HG02970 (cell line): Measurements from ENCODE around the gene YPEL4.
A peak's percentile ranks its signal among the peaks of the same experiment; 100 is the strongest.

Experiments used
- ATAC-seq: cut with Tn5 transposase; IDR thresholded peaks from one replicate; pipeline ENCODE4 v1.9.1; 2021; ENCODE audit warnings: mild to moderate bottlenecking, moderate library complexity, moderate number of reproducible peaks; ENCODE audit not compliant: unreplicated experiment, low FRiP score

Gene YPEL4

GRCh38 chr11:57651408-57651807 is 1.7 kb upstream of the YPEL4 start:
- no peak for ATAC-seq

DNA sequence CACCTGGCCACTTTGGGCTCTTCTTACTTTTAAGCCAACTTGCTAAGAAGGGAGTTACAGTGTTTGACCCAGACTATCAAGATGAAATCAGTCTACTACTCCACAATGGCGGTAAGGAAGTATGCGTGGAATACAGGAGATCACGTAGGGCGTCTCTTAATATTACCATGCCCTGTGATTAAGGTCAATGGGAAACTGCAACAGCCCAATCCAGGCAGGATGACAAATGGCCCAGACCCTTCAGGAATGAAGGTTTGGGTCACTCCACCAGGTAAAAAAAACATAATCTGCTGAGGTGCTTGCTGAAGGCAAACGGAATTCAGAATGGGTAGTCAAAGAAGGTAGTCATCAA is 1.0 kb upstream of the YPEL4 start:
- no peak for ATAC-seq

DNA sequence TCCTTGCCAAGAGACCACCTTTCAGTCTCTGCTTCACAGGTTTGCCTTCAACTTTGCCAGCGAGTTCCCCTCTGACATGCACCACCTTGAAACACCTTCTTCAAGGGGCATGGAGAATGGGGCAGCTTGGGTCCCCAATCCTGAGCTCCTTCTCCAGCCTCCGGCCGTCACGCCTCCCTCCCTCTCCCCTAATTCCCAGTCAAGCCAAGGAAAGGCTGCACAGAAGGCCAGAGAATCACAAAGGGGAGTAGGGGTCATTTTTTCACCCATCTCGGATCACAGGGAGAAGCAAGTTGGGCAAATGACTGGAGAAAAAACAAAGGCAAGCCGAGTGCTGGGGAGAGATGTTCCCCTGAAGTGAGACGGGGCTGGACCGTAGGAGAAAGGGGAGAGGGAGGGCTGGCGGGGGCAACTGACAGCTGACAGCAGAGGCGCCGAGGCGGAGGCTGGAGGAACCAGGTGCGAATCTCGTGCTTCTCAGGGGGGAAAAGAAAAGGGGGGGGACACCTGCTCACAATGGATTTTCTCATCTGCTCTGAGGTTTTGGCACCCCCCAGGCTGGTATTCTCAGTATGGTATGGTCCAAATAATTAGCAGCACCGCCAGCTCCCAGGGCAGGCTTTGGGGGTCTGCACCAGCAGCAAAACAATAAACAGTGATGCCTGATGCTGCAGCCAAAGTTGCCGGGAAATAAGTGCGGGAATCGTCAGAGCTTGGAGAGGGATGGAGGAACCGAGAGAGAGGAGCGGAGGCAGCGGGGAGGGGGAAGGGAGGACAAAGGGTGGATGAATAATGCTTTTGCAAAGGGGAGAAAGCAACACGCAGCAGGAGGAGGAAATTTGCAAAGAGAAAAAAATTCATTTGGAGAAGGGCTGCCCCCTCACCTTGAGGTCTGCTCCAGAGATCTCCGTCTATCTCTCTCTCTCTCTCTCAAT is 644 bp downstream of the YPEL4 start:
- no peak for ATAC-seq

GRCh38 chr11:57647960-57648800 is 1.5 kb downstream of the YPEL4 start:
- no peak for ATAC-seq

- no peak for ATAC-seq
Measured at GRCh38 chr11:57647372-57647771, 2.3 kb downstream of the YPEL4 start.

DNA sequence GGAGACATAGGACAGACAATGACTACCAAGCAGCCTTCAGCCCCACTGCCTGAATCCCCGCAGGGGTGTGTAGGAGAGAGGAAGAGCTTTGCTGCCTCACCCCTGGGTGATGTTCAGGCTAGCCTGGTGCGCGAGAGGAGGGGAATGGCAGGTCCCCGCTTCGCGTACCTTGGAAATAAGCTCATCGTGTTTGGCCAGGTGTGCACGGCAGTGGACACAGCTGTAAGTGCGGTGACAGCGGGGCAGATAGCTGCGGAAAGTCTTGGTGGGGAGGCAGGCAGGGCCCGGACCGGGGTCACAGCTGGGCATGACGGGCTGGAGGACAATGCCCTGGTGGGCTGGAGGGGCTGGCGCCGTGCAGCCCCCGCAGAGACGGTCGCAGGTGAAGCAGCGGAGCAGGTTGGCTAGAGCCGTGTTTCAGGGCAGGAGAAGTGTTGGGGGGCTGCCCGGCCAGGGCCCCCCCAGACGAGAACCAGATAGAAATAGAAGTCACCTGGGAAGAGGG is 2.9 kb downstream of the YPEL4 start:
- ATAC-seq, result no peak

DNA sequence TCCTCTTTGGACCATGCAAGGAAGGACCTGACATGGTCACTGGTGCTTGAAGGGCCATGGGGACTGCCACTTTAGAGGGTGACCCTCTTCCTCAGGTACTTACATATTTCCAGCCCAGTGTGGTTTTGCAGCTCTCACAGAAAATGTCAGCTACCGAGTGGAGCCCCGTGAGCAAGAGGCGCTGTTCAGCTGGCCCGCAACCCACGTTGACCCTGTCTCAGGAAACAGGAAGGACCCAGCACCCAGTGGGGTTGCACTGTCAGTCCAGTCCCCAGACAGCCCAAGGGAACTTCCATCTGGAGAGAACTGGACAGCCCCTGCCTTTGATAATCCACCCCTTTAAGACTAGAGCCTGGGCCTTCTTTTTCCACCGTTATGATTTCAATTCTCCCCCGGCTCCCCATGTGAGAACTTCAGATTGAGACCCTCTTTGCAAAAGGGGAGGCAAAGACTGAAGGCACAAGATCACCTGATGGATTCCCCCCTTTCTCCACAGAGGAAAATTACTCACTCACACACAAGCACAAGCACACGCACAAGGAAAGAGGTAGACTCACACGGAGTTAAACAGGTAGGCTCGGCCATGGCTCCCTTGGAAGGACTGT is 3.4 kb downstream of the YPEL4 start:
- no peak for ATAC-seq

DNA sequence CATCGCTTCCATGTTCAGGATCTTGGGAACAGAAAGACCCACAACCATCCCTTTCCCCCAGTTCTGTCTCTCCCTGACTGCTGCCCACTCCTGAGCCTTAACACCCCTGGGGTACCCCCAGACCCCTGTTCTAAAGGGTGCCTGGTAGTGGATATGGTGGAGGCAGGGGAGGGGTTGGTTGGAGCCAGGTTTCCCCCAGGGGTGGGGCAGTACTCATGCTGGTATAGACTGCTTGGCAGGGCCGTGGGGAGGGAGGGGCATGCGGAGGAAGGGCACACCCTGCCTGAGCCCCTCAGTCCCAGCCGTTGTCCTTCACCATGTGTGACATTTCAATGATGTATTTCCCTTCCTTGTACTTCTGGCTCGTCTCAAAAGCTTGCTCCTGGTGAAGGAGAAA is 4.0 kb downstream of the YPEL4 start:
- no peak for ATAC-seq

DNA sequence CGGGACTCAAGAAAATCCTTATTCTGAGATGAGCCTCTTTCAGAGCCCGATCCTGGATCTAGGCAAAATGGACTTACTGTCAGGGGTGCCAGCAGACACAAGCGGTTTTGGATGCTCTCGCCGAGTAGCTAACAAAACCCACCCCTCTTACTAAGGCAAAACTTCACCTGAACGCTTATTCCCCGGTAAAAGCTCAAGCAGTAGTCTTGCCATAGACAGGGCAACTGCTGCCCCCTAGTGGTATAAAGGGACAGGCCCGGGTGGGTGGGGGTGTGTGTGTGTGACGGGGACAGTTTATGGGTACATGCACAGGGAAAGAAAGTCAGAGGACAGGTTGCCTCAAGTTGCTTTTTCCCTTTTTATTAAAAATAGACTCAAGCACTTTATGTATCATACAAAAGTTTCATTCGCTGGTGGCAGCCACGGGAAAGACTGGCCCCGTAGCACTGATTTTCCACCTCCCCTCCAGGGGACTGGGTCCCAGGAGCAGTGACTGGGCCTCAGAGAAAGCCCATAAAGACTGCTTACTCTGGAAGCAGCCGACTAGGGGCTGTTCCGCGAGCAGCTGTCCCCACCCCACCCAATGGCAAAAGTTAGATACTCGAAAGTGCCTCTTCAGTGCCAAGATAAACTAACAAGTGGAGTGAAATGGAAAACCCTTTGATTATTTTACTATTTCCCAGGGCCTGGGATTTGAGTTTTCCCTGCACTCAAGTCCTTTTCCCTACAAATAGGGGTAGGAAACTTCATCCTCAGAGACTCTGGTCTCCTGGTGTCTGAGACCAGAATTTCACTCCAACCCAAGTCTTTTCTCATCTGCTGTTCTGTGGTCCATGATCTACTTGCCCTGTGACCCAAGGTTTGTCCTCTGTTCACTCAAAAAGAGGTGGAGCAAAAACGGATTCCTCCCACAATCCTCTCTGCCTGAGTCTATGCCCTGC is 4.7 kb downstream of the YPEL4 start:
- ATAC-seq, result peak; percentile 53

- ATAC-seq, result no peak
Measured at GRCh38 chr11:57643802-57644201, 5.9 kb downstream of the YPEL4 start.

GRCh38 chr11:57641011-57641807 is 8.5 kb downstream of the YPEL4 start:
- ATAC-seq, result no peak

DNA sequence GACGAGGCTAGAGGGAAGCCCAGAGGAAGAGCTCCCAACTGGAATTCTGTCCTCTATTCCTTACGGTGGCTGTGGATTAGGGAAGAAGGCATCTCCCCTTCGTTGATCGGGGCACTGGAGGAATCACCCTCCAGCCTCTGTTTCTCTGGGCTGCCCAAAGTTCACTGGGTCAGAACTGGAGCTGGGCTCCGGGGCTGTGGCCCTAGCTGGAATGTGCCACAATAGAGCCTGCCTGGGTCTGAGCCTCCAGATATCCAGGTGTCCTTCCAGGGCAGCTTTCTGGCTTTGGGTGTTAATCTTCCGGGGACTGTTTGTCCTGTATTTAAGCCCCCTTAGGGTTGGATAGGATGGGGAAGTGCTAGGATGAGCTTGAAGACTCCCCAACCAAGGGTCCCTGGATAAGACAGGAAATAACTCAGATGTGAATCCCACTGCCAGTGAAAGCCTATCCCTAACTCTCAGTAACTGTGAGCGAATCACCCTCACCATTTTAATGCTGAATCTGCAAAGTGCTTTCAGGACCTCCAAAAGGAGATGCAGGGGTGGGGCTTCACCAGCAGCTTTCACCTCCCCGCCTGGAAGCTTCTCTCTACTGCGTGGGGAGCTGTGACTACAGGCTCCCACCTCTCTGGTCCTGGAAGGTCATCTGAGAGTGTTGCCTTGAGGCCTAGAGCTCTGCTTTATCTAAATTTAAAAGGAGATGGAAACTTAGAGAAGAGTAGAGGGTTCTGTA is 9.5 kb downstream of the YPEL4 start:
- no peak for ATAC-seq

DNA sequence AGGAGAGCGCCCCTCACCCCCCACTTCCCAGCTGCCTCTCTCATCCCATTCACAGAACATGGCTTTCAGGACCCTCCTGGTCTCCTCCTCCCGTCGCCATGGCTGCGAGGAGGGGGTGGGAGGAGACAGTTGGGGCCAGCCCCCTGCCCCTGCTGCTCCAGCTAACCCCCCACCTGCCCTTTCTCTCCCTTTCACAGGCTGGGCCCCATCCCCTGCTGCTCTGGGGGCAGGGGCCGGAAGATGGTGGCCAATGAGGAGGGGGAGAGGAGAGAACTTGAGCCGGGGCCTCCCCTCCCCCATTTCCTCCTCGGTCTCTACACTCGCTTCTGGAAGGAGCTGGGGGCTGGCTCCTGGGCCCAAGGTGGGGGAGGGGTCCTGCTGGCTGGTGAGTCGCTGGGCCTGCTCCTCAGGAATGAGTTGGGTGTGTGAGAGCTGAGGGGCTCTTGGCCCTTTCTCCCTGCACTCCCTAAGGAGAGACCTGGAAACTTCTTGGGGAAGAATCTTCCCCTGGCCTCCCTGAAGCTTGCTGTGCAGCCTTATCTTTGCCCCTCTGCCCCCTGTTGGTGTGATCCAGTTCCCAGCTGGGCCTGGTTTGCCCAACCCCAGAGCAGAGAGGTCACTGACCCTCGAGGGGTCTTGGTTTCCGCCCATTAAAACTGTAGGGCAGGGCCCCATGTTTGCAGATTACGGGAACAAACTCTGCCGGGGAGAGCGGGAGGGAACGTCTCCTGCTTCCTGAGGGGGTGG is 10.2 kb downstream of the YPEL4 start:
- ATAC-seq, result no peak

DNA sequence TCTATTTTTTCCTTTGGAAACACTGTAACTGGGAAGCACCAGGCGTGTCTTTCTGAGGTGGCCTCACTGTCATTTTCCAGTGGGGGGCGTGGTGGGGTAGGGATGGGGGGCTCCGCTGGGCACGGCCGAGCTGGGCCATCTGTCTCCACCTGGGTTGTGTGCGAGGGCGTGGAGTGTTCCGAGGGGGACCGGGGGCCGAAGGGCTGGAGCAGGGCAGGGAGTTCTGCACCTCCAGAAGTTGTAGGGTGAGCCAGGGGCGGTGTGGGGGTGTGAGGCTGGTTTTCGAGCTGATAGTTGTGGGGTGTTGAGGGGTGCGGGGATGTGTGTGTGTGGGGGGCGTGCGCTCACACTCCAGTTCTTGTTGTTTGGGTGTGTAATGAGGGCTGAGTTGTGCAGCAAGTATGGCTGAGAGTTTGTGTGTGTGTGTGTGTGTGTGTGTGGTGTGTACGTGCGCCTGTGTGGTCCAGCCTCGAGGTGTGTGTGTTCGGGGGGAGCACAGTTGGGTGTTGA is 10.8 kb downstream of the YPEL4 start:
- no peak for ATAC-seq

- ATAC-seq, result no peak
Measured at GRCh38 chr11:57638005-57638781, 11.5 kb downstream of the YPEL4 start.

- ATAC-seq, result no peak
Measured at GRCh38 chr11:57637626-57638004, 12.1 kb downstream of the YPEL4 start.

GRCh38 chr11:57635246-57635645 is 14.5 kb downstream of the YPEL4 start:
- ATAC-seq, result no peak
